Measurements from ENCODE around the gene PLA2G4D. TPM values are rescaled to one million over a fixed set of nuclear protein-coding genes. Genes with fewer than 3 reads are reported as not detected.

PLA2G4D gene
- total RNA-seq, 4 donors from 2014 or later, result 15.0 to 29.6 (median 24.4) TPM

- WGBS, result 48% methylated on average over 5 of the region's 8 CpGs
- TF ChIP-seq POLR2AphosphoS5 (IDR thresholded peaks at IDR 0.05) (no peak), POLR2A (IDR thresholded peaks at IDR 0.05) (no peak), EP300 (IDR thresholded peaks at IDR 0.05) (no peak)
- TF ChIP-seq, protein P1, sequence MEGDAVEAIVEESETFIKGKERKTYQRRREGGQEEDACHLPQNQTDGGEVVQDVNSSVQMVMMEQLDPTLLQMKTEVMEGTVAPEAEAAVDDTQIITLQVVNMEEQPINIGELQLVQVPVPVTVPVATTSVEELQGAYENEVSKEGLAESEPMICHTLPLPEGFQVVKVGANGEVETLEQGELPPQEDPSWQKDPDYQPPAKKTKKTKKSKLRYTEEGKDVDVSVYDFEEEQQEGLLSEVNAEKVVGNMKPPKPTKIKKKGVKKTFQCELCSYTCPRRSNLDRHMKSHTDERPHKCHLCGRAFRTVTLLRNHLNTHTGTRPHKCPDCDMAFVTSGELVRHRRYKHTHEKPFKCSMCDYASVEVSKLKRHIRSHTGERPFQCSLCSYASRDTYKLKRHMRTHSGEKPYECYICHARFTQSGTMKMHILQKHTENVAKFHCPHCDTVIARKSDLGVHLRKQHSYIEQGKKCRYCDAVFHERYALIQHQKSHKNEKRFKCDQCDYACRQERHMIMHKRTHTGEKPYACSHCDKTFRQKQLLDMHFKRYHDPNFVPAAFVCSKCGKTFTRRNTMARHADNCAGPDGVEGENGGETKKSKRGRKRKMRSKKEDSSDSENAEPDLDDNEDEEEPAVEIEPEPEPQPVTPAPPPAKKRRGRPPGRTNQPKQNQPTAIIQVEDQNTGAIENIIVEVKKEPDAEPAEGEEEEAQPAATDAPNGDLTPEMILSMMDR (IDR thresholded peaks at IDR 0.05), result no peak
- H3K4me3 ChIP-seq, result no peak overlapping the region
- H3K36me3 ChIP-seq, result no peaks in the 10 kb centered on the region
- no peaks in the 10 kb centered on the region for H3K9me3 ChIP-seq
- no peaks in the 10 kb centered on the region for H3K27me3 ChIP-seq
- no peak overlapping the region for H3K27ac ChIP-seq
- DNase-seq (ENCODE audit: low spot score in 2 of 2), result peak in 1 of 2 donors; percentile 73
- H3K4me1 ChIP-seq, result peaks cover 30% of the 10 kb centered on the region
These were observed 56.7 kb downstream of the PLA2G4D start for GRCh38 chr15:42037656-42038055.

- no peak overlapping the region for H3K27ac ChIP-seq
- peak in 1 of 2 donors; percentile 48 for DNase-seq (ENCODE audit: low spot score in 2 of 2)
- H3K4me1 ChIP-seq, result peaks cover 35% of the 10 kb centered on the region
- no peaks in the 10 kb centered on the region for H3K36me3 ChIP-seq
- no peak for TF ChIP-seq EP300 (IDR thresholded peaks at IDR 0.05)
- TF ChIP-seq, protein P1 (IDR thresholded peaks at IDR 0.05), result no peak
- TF ChIP-seq POLR2AphosphoS5 (IDR thresholded peaks at IDR 0.05), result no peak
- TF ChIP-seq POLR2A (IDR thresholded peaks at IDR 0.05), result no peak
- H3K9me3 ChIP-seq, result no peaks in the 10 kb centered on the region
- H3K27me3 ChIP-seq, result no peaks in the 10 kb centered on the region
- H3K4me3 ChIP-seq, result no peak overlapping the region
- WGBS, result 96% methylated on average over 8 of the region's 9 CpGs
These were observed 57.4 kb downstream of the PLA2G4D start for GRCh38 chr15:42036966-42037365.

- Histone ChIP-seq H3K27me3 (no peaks in the 10 kb centered on the region), H3K4me3 (no peak overlapping the region), H3K36me3 (no peaks in the 10 kb centered on the region), H3K9me3 (no peaks in the 10 kb centered on the region), H3K4me1 (peaks cover 35% of the 10 kb centered on the region), H3K27ac (peak overlapping the region; percentile 28)
- 80% methylated on average over 20 of the region's 45 CpGs for WGBS
- TF ChIP-seq POLR2A (IDR thresholded peaks at IDR 0.05) (no peak), POLR2AphosphoS5 (IDR thresholded peaks at IDR 0.05) (no peak), EP300 (IDR thresholded peaks at IDR 0.05) (no peak)
- TF ChIP-seq, protein P1 (IDR thresholded peaks at IDR 0.05), result no peak
- peak in 1 of 2 donors; percentile 50 for DNase-seq (ENCODE audit: low spot score in 2 of 2)
These were observed 58.1 kb downstream of the PLA2G4D start for GRCh38 chr15:42036112-42036905.

- no peaks in the 10 kb centered on the region for H3K27me3 ChIP-seq
- no peak overlapping the region for H3K4me3 ChIP-seq
- TF ChIP-seq POLR2AphosphoS5 (IDR thresholded peaks at IDR 0.05) (peak in 1 of 3 donors; percentile 59), EP300 (IDR thresholded peaks at IDR 0.05) (no peak)
- TF ChIP-seq, protein P1 (IDR thresholded peaks at IDR 0.05), result no peak
- no peaks in the 10 kb centered on the region for H3K36me3 ChIP-seq
- 19% methylated on average over 3 of the region's 3 CpGs for WGBS
- no peaks in the 10 kb centered on the region for H3K9me3 ChIP-seq
- H3K4me1 ChIP-seq, result peaks cover 36% of the 10 kb centered on the region
- DNase-seq (ENCODE audit: low spot score in 2 of 2), result peak in 1 of 2 donors; percentile 62
- H3K27ac ChIP-seq, result peak overlapping the region; percentile 43
These were observed 59.0 kb downstream of the PLA2G4D start for GRCh38 chr15:42035435-42035761.

GRCh38 chr15:42034628-42035434 is 59.5 kb downstream of the PLA2G4D start:
- peaks cover 39% of the 10 kb centered on the region for H3K4me1 ChIP-seq
- H3K27me3 ChIP-seq, result no peaks in the 10 kb centered on the region
- no peaks in the 10 kb centered on the region for H3K9me3 ChIP-seq
- DNase-seq (ENCODE audit: low spot score in 2 of 2), result peak in 1 of 2 donors; percentile 41
- TF ChIP-seq POLR2A (IDR thresholded peaks at IDR 0.05) (no peak), EP300 (IDR thresholded peaks at IDR 0.05) (no peak), POLR2AphosphoS5 (IDR thresholded peaks at IDR 0.05) (no peak)
- TF ChIP-seq, protein P1 (IDR thresholded peaks at IDR 0.05), result no peak
- H3K27ac ChIP-seq, result peak overlapping the region; percentile 43
- WGBS, result 49% methylated on average over 8 of the region's 8 CpGs
- H3K36me3 ChIP-seq, result no peaks in the 10 kb centered on the region
- no peak overlapping the region for H3K4me3 ChIP-seq

All from suprapubic skin (tissue), 4 donors.